IMR-90 (cell line): ENCODE measurements around the gene NOL9.

Experiments
- BHLHE40 ChIP-seq: fragments of 150-350 bp; IDR thresholded peaks from 2 replicates; pipeline ENCODE4 v1.6.1; 2016; ENCODE audit warnings: mild to moderate bottlenecking, low read depth, low read length
- CEBPB ChIP-seq: IDR thresholded peaks from 2 replicates; pipeline ENCODE4 v1.6.1; 2012; ENCODE audit warnings: low read depth, low read length, improper control_type of control experiment
- CHD1 ChIP-seq: IDR thresholded peaks from 2 replicates; pipeline ENCODE4 v1.6.1; 2012; ENCODE audit warnings: low read depth, low read length, improper control_type of control experiment
- CTCF ChIP-seq: conservative IDR thresholded peaks from 2 replicates; pipeline ENCODE4 v1.5.1; 2012; ENCODE audit warnings: mild to moderate bottlenecking, low read depth, low read length, improper control_type of control experiment
- MAFK ChIP-seq: IDR thresholded peaks from 2 replicates; pipeline ENCODE4 v1.6.1; 2012; ENCODE audit warnings: low read depth, low read length, improper control_type of control experiment
- MAZ ChIP-seq: IDR thresholded peaks from 2 replicates; pipeline ENCODE4 v1.6.1; 2012; ENCODE audit warnings: low read depth, mild to moderate bottlenecking, low read length, improper control_type of control experiment, moderate library complexity, borderline replicate concordance
- MXI1 ChIP-seq: IDR thresholded peaks from 2 replicates; pipeline ENCODE4 v1.6.1; 2012; ENCODE audit warnings: low read depth, mild to moderate bottlenecking, low read length, moderate library complexity, borderline replicate concordance
- NFE2L2 ChIP-seq: fragments of 150-350 bp; IDR thresholded peaks from 2 replicates; pipeline ENCODE4 v1.6.1; 2016; ENCODE audit warnings: low read depth, mild to moderate bottlenecking, low read length
- POLR2A ChIP-seq: IDR thresholded peaks from 2 replicates; pipeline ENCODE4 v1.6.1; 2012; ENCODE audit warnings: mild to moderate bottlenecking, low read depth, low read length
- RAD21 ChIP-seq: IDR thresholded peaks from 2 replicates; pipeline ENCODE4 v1.6.1; 2012; ENCODE audit warnings: low read length, improper control_type of control experiment
- SMC3 ChIP-seq: fragments of 150-350 bp; IDR thresholded peaks from 2 replicates; pipeline ENCODE4 v1.6.1; 2016; ENCODE audit warnings: low read depth, mild to moderate bottlenecking, antibody characterized with exemption, low read length, moderate library complexity
- TF ChIP-seq, protein P1 (sequence below): fragments of 150-350 bp; IDR thresholded peaks from 2 replicates; pipeline ENCODE4 v1.6.1; 2017; ENCODE audit warnings: mild to moderate bottlenecking, antibody characterized with exemption, low read length, low read depth

DNA sequence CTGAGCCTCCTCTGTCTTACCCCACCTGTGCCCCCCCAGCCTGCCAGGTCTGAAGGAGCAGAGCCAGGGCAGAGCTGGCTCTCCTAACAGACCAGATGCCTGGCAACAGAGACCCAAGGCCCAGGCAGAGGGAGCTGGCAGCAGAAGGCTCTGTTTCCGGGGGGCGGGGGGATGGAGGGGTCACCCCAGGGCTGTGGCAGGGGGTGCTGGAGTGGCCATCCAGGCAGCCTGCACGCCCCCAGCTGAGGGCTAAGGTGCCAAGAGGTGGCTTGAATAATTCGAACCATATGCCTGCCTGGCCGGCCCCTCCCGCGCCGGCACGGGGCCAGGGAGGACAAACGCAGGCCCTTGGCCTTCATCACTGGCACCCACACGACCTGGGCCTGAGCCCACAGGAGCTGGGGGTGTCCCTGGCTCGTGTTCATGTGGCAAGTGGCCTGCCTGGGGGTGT is 46.8 kb downstream of the NOL9 start:
- TF ChIP-seq CTCF (no peak), CEBPB (no peak), POLR2A (no peak), NFE2L2 (no peak), MAFK (no peak), SMC3 (no peak), BHLHE40 (no peak), RAD21 (no peak), MAZ (no peak), MXI1 (no peak), CHD1 (no peak)
- TF ChIP-seq, protein P1, sequence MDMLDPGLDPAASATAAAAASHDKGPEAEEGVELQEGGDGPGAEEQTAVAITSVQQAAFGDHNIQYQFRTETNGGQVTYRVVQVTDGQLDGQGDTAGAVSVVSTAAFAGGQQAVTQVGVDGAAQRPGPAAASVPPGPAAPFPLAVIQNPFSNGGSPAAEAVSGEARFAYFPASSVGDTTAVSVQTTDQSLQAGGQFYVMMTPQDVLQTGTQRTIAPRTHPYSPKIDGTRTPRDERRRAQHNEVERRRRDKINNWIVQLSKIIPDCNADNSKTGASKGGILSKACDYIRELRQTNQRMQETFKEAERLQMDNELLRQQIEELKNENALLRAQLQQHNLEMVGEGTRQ = no peak
